Mesendoderm (in vitro differentiated cells): ENCODE data around the gene C6orf47.
A peak's percentile ranks its signal among the peaks of the same experiment; 100 is the strongest.

Experiments used
- DNase-seq: peaks from one replicate; pipeline ENCODE4 v3.0.0; 2013
- H2AK5ac ChIP-seq: 2 replicates; pipeline ENCODE4 v1.6.1; 2013; ENCODE audit warnings: low read length, inconsistent platforms
- H2BK120ac ChIP-seq: 2 replicates; pipeline ENCODE4 v1.6.1; 2013; ENCODE audit warnings: low read depth, mild to moderate bottlenecking, low read length, moderate library complexity, mixed read lengths
- H2BK15ac ChIP-seq: replicated peaks from 2 replicates; pipeline ENCODE4 v1.6.1; 2013; ENCODE audit warnings: low read depth, mild to moderate bottlenecking, moderate library complexity
- H2BK5ac ChIP-seq: 2 replicates; pipeline ENCODE4 v1.6.1; 2013; ENCODE audit warnings: low read length, inconsistent platforms
- H3K18ac ChIP-seq: 2 replicates; pipeline ENCODE4 v1.6.1; 2013; ENCODE audit warnings: mild to moderate bottlenecking, low read length, mixed read lengths
- H3K23ac ChIP-seq: one replicate; pipeline ENCODE4 v1.6.1; 2013; ENCODE audit warnings: low read length
- H3K27ac ChIP-seq: 2 replicates; pipeline ENCODE4 v1.5.1; 2013; ENCODE audit warnings: low read depth, mild to moderate bottlenecking, inconsistent platforms, low read length, moderate library complexity
- H3K27me3 ChIP-seq: 2 replicates; pipeline ENCODE4 v1.6.1; 2013; ENCODE audit warnings: low read length, control low read depth, mild to moderate bottlenecking, inconsistent platforms; ENCODE audit not compliant: insufficient read depth, poor library complexity
- H3K36me3 ChIP-seq: 2 replicates; pipeline ENCODE4 v1.6.1; 2013; ENCODE audit warnings: low read length, inconsistent platforms; ENCODE audit not compliant: control insufficient read depth, insufficient read depth
- H3K4ac ChIP-seq: one replicate; pipeline ENCODE4 v1.6.1; 2013; ENCODE audit warnings: low read depth, mild to moderate bottlenecking, low read length, moderate library complexity
- H3K4me1 ChIP-seq: 2 replicates; pipeline ENCODE4 v1.6.1; 2013; ENCODE audit warnings: low read depth, low read length, inconsistent platforms; ENCODE audit not compliant: control insufficient read depth
- H3K4me2 ChIP-seq: 2 replicates; pipeline ENCODE4 v1.6.1; 2013; ENCODE audit warnings: low read length
- H3K4me3 ChIP-seq: 2 replicates; pipeline ENCODE4 v1.5.1; 2013; ENCODE audit warnings: mild to moderate bottlenecking, low read length
- H3K56ac ChIP-seq: one replicate; pipeline ENCODE4 v1.6.1; 2013; ENCODE audit warnings: low read length
- H3K79me1 ChIP-seq: 2 replicates; pipeline ENCODE4 v1.6.1; 2013; ENCODE audit warnings: low read length, inconsistent platforms
- H3K79me2 ChIP-seq: 2 replicates; pipeline ENCODE4 v1.6.1; 2013; ENCODE audit warnings: mild to moderate bottlenecking, low read length; ENCODE audit not compliant: control insufficient read depth, insufficient read depth
- H3K9ac ChIP-seq: 2 replicates; pipeline ENCODE4 v1.6.1; 2013; ENCODE audit warnings: low read length, inconsistent platforms
- H4K5ac ChIP-seq: one replicate; pipeline ENCODE4 v1.6.1; 2013; ENCODE audit warnings: low read length
- H4K8ac ChIP-seq: one replicate; pipeline ENCODE4 v1.6.1; 2013; ENCODE audit warnings: low read depth, mild to moderate bottlenecking, control low read depth, low read length, moderate library complexity
- WGBS: extraction: QIAGEN DNeasy Blood & Tissue Kit; methylation state at CpG from one replicate; pipeline ENCODE4 v1.1.7; 2013; ENCODE audit warnings: low lambda C conversion rate, missing lambda C conversion rate; ENCODE audit not compliant: insufficient coverage; ENCODE audit errors: extremely low coverage; 5-methylcytosine and 5-hydroxymethylcytosine counted together

The C6orf47 gene

DNA sequence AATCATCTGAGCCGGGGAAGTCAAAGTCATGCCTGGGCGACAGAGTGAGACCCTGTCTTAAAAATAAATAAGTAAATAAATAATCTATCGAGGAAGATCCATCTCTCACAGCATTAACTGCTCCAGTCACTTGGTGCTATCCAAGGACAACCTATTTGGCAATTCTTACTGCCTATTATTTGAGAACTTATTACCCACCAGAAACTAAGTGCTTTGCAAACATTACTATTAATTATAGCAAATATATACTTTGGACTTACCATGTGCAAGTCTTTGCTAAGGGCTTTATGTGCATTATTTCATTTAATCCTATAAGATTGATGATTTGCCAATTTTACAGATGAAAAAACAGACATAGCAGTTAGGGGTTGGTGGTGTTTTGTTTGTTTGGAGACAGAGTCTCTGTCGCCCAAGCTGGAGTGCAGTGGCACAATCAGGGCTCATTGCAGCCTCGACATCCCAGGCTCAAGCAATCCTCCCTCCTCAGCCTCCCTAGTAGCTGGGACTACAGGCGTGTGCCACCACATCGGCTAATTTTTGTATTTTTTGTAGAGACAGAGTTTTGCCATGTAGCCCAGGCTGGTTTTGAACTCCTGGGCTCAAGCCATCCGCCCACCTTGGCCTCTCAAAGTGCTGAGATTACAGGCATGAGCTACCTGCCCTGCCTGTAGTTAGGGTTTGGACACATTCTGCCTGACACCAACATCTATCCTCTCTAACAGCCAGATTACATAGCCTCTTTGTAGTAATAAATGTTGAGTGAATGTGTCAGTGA lies 5.8 kb downstream of the C6orf47 start:
- no peak overlapping the region for H3K27ac ChIP-seq
- H3K18ac ChIP-seq: no peak overlapping the region
- WGBS: no CpG with 5 or more reads among the region's 8 CpGs

DNA sequence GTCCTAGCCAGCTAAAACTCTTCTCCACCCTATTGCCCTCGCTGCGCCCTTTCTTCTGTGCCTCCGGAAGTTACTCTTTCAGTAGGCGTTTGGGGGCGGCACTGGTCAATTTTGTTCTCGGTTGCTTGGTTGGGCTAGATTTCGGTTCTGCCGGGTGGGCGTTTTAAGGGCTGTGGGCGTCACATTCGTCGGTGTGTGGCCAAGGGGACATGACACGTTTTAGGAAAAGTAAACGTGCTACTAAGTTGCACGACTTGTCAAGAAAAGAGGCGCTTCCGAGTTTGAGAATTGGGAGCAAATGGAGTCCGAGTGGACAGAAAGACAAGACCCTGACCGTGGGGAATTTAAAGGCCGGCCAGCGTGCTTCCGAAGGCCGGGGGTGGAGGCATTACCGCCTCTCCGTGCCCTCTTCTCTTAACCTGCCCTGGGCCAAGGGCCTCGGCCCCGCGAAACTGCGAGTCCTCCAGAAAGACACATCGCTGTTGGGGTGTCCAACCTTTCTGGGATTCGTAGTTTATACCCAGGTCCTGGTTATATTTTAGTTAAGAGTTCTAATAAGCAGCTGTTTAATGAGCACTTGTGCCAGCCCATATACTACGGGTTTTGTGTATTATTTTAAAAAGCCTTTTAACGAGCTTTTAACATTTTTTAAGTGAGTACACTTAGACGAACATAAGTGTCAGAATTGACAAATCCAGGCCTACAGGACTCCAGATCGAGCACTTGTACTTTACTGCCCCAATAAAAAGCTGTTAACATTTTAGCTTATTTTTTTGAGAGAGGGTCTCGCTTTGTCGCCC lies 7.5 kb downstream of the C6orf47 start:
- peaks cover 3% of the 10 kb centered on the region for H3K4me1 ChIP-seq
- peaks cover 18% of the 10 kb centered on the region for H3K79me2 ChIP-seq
- peak; percentile 98 for DNase-seq

More for the DNA sequence above, 5.8 kb downstream of the C6orf47 start:
- DNase-seq: no peak
- no peak overlapping the region for H2BK15ac ChIP-seq
- no peak overlapping the region for H2BK5ac ChIP-seq
- H3K79me1 ChIP-seq: peaks cover 19% of the 10 kb centered on the region
- H3K9ac ChIP-seq: no peak overlapping the region
- no peak overlapping the region for H3K4me3 ChIP-seq
- no peaks in the 10 kb centered on the region for H3K36me3 ChIP-seq
- no peak overlapping the region for H4K8ac ChIP-seq
- H3K4me2 ChIP-seq: no peak overlapping the region
- no peak overlapping the region for H3K4ac ChIP-seq
- no peak overlapping the region for H3K23ac ChIP-seq
- H3K4me1 ChIP-seq: peaks cover 6% of the 10 kb centered on the region
- H2BK120ac ChIP-seq: no peak overlapping the region
- H3K56ac ChIP-seq: no peak overlapping the region
- no peak overlapping the region for H2AK5ac ChIP-seq
- no peaks in the 10 kb centered on the region for H3K27me3 ChIP-seq
- no peak overlapping the region for H4K5ac ChIP-seq
- peaks cover 25% of the 10 kb centered on the region for H3K79me2 ChIP-seq

DNA sequence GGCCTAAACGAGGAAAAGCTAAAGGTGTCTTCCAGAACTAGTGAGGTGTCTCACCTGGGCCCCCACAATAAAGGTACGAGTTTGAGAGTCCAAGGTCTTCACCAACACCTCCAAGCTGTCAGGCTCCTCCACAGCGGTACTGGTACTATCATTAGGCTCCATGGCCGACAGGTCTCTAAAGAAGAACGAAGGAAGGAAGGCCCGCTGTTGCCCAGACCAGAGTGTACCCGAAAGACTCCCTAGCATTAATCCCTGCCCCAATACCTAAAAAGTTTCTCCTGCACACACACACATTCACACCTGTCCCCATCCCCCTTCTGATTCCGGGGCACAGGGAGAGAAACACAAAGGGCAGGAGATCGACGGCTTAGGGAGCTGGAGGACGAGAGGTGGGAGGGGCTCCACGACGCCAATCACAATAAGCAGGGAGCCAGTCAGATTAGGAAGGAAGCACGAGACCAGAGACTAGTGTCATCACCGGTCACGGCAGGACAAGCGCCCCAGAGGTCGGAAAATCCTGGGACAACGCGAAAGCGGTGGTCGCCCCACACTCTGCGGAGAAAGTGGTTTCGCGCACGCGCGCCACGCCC lies 8.9 kb downstream of the C6orf47 start:
- peak overlapping the region; percentile 25 for H3K4ac ChIP-seq
- H3K18ac ChIP-seq: no peak overlapping the region
- DNase-seq: peak; percentile 96
- H3K36me3 ChIP-seq: peaks cover 6% of the 10 kb centered on the region
- no peaks in the 10 kb centered on the region for H3K27me3 ChIP-seq
- H4K8ac ChIP-seq: no peak overlapping the region
- peaks cover 17% of the 10 kb centered on the region for H3K79me1 ChIP-seq
- peak overlapping the region; percentile 95 for H3K9ac ChIP-seq
- no peak overlapping the region for H2AK5ac ChIP-seq
- H3K79me2 ChIP-seq: peaks cover 18% of the 10 kb centered on the region
- H2BK120ac ChIP-seq: no peak overlapping the region
- peaks cover 3% of the 10 kb centered on the region for H3K4me1 ChIP-seq
- peak overlapping the region; percentile 88 for H3K4me3 ChIP-seq
- H3K56ac ChIP-seq: peak overlapping the region; percentile 98
- peak overlapping the region; percentile 63 for H2BK5ac ChIP-seq
- no peak overlapping the region for H3K23ac ChIP-seq
- H4K5ac ChIP-seq: no peak overlapping the region
- peak overlapping the region; percentile 90 for H3K4me2 ChIP-seq
- H2BK15ac ChIP-seq: no peak overlapping the region
- no CpG with 5 or more reads among the region's 29 CpGs for whole genome bisulfite sequencing
- H3K27ac ChIP-seq: peak overlapping the region; percentile 77

More for the DNA sequence above, 7.5 kb downstream of the C6orf47 start:
- peak overlapping the region; percentile 18 for H2BK5ac ChIP-seq
- peak overlapping the region; percentile 58 for H3K4me3 ChIP-seq
- no peaks in the 10 kb centered on the region for H3K27me3 ChIP-seq
- H3K27ac ChIP-seq: peak overlapping the region; percentile 77
- peaks cover 4% of the 10 kb centered on the region for H3K36me3 ChIP-seq
- H3K4me2 ChIP-seq: peak overlapping the region; percentile 51
- no peak overlapping the region for H4K5ac ChIP-seq
- H3K18ac ChIP-seq: peak overlapping the region; percentile 65
- peak overlapping the region; percentile 95 for H3K9ac ChIP-seq
- no peak overlapping the region for H4K8ac ChIP-seq
- H2AK5ac ChIP-seq: no peak overlapping the region
- no peak overlapping the region for H3K23ac ChIP-seq
- H2BK15ac ChIP-seq: no peak overlapping the region
- peak overlapping the region; percentile 92 for H3K56ac ChIP-seq
- H2BK120ac ChIP-seq: no peak overlapping the region
- H3K4ac ChIP-seq: peak overlapping the region; percentile 77
- no CpG with 5 or more reads among the region's 37 CpGs for WGBS
- peaks cover 18% of the 10 kb centered on the region for H3K79me1 ChIP-seq

DNA sequence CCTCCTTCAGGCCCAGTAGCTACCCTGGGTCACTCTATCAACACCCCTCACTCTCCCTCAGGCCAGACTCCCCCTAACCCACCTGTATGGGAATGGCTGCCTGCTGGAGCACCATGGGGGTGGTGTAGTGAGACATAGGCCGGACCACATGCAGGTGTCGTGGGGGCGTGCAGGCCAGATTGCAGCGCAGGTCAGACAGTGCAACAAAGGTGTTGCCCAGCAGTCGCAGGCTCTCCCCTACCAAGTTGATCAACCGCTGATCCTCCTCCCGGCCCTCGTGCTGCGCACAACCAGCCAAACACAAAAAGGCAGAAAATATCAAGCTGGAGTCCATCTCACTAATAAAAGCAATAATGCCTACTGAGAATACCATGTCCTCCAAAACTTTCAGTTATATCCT lies 15.3 kb downstream of the C6orf47 start:
- H3K23ac ChIP-seq: no peak overlapping the region
- H3K79me1 ChIP-seq: peaks cover 12% of the 10 kb centered on the region
- H3K4me3 ChIP-seq: no peak overlapping the region
- no peak overlapping the region for H4K5ac ChIP-seq
- no peak overlapping the region for H2AK5ac ChIP-seq
- no peak overlapping the region for H3K9ac ChIP-seq
- H3K27me3 ChIP-seq: no peaks in the 10 kb centered on the region
- no peak overlapping the region for H3K27ac ChIP-seq
- no peak overlapping the region for H2BK15ac ChIP-seq
- no peak overlapping the region for H2BK5ac ChIP-seq
- H4K8ac ChIP-seq: no peak overlapping the region
- WGBS: no CpG with 5 or more reads among the region's 9 CpGs
- no peak overlapping the region for H2BK120ac ChIP-seq
- H3K4me2 ChIP-seq: no peak overlapping the region
- no peak for DNase-seq
- no peak overlapping the region for H3K56ac ChIP-seq
- H3K79me2 ChIP-seq: peaks cover 5% of the 10 kb centered on the region
- H3K36me3 ChIP-seq: peaks cover 24% of the 10 kb centered on the region
- no peaks in the 10 kb centered on the region for H3K4me1 ChIP-seq
- no peak overlapping the region for H3K18ac ChIP-seq
- no peak overlapping the region for H3K4ac ChIP-seq

DNA sequence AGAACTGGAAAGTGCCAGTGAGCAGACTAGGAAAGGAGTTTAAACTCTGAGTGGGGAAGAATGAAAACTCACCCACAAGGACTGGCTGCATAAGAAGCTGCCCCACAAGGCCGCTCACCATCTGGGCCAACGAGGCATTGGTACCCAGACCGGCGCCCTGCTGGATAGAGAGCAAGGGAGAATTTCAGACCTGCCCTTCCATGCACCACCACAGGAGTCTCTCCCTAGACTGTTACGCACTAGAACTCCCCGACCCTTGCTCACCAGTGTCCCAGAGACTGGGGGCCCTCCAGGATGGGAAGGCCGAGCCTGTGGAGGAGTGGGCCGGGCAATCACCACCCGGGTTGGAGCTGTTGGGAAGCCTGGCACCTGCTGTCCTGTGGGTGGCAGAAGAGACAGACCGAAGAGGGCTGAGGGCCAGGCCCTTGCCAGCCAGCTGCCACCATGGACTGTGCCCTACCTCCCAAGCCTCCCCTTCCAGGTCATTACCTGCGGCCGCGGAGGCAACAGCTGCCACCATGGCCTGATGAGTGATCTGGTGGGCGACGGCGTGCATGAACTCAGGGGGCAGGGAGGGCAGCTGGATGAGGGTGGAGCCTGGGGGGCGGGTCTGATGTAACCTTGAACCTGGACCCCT lies 16.6 kb downstream of the C6orf47 start:
- no peak overlapping the region for H3K56ac ChIP-seq
- H3K27ac ChIP-seq: no peak overlapping the region
- DNase-seq: no peak
- no peak overlapping the region for H3K9ac ChIP-seq
- H3K79me1 ChIP-seq: peaks cover 7% of the 10 kb centered on the region
- peaks cover 30% of the 10 kb centered on the region for H3K36me3 ChIP-seq
- no peaks in the 10 kb centered on the region for H3K79me2 ChIP-seq
- H3K4me1 ChIP-seq: no peaks in the 10 kb centered on the region
- no peak overlapping the region for H4K8ac ChIP-seq
- H4K5ac ChIP-seq: no peak overlapping the region
- no peak overlapping the region for H3K23ac ChIP-seq
- H3K27me3 ChIP-seq: no peaks in the 10 kb centered on the region
- no peak overlapping the region for H3K18ac ChIP-seq
- H3K4me3 ChIP-seq: no peak overlapping the region
- no peak overlapping the region for H2AK5ac ChIP-seq
- no peak overlapping the region for H2BK15ac ChIP-seq
- WGBS: no CpG with 5 or more reads among the region's 17 CpGs
- H3K4me2 ChIP-seq: no peak overlapping the region
- H2BK5ac ChIP-seq: no peak overlapping the region
- no peak overlapping the region for H3K4ac ChIP-seq
- H2BK120ac ChIP-seq: no peak overlapping the region
